ENCODE results near the gene PRICKLE2.
A peak's percentile ranks its signal among the peaks of the same experiment; 100 is the strongest.
"Not testable (repeated sequence)": the region's sequence is repeated elsewhere in the genome, so short reads cannot be mapped to it uniquely, and the experiment has no call there.

The PRICKLE2 gene

DNA sequence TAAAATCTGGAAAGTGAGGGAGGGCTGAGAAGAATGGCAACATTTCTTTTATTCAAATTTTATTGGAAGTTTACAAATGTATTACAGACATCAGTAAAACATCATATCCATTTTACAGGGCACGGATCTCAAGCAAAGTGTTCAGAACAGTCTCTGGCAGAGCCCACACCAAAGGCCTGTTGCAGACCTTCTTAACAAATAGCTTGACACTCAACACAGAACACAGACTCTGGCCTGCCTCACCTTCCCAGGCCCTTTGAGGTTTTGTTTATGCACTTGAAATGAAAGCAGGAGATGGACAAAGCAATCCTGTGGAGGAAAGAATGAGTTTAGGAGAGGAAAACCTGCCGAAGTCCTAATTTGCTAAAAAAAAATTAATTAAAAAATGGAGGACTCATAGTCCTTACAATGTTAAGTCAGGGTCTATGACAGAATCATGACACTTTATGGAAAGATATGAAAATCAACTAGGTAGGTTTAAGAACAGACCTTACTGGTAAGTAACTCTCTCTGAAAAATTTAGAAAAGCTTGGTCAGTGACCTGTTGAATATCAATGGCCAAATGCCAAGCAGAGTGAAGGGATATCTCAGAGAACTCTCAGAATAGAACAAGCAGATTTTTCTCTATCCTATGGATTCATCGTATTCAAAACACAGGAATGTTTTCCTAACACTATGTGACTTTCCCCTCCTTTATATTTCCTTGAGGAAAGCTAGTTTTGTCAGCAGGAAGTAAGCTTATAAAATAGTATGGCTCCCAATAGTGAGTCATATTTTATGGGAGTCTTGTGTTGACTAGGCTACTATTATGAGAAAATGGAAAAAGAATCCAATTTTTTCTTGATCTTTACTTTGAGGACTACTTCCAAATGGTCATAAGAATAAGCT is 131.2 kb downstream of the PRICKLE2 start:
- no peak for DNase-seq

GRCh38 chr3:64093211-64093610 is 132.1 kb downstream of the PRICKLE2 start:
- DNase-seq, result no peak

- no peak for DNase-seq
Measured at GRCh38 chr3:64091501-64091900, 133.8 kb downstream of the PRICKLE2 start.

DNA sequence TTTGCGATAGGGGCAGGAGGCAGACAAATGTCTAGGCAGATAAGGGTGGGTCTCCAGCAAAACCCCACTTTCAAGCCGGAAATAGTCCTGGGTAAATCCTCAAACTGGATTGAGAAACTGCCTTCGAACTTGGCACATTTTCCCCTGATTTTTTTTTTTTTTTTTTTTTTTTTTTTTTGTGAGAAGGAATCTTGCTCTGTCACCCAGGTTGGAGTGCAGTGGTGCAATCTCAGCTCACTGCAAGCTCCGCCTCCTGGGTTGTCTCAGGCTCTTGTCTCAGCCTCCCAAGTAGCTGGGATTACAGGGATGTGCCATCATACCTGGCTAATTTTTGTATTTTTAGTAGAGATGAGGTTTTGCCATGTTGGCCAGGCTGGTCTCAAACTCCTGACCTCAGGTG is 135.9 kb downstream of the PRICKLE2 start:
- not testable (repeated sequence) for DNase-seq

DNA sequence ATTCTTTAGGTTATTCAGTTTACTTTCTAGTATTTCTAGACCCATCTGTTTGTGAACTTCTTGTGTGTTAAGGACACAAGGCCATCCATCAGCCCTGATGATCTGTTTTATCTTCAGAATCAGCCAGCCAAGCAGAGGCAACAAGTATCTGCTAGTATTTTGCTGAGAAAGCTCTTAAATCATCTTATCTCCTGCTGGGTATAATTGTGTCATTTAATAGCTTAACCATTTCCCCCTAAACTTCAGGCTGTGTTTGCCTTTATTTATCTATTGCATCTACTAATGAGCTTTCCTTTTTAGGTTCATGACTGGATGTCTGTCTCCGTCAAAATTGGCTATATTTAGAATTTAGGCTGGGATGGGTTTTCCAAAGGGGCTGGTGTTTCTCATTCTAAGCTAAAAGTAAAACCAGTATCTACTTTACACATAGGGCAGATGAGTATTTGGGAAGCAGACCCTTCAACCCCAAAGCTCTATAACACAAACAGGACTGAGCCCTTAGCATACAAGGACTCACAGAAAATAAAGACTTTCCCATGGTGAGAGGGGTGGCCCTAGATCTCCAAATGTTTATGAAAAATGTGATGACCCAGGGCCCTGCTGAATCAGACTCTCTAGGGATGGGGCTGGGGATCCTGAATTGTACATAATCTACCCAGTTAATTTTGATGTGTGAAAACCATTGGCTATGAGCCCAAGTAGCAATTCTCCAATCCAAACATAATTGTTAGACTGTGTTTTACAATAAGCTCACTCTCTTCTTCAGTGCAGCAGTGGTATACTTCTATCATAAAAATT is 136.7 kb downstream of the PRICKLE2 start:
- peak; percentile 46 for DNase-seq

DNA sequence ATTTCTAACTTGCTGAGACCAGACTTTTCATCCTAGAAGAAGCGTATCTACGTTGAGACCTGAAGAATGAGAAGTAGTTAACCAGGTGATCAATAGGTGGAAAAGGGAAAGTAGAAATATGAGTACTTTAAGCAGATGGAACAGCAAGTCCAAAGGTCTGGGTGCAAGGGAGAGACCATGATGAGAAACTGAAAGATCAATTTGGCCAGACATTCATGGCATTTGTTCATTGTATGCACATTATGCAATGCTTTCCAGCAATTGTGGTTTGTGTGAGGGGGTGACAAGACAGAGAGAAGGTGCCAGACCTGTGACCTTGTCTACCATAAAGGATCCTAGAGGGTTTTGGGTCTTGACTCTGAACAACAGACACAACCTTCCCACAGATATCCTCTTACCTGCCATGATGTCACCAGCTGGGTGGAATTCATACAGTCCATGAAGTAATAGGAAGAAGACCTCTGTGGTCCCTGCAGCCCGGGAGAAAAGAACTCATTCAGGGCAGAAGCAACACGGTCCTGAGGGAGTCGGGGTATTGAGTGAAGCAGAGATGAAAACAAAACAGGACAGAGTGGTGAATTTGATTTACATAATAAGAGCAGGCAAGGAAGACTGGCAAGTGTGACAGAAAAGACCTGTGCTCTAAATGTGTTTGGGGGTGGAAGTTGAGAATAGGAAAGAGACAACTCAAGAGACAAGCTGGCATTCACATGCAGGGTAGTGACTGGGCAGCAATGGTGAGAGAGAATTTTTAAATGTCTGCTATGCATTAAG is 138.6 kb downstream of the PRICKLE2 start:
- no peak for DNase-seq

- DNase-seq, result no peak
Measured at GRCh38 chr3:64084640-64085039, 140.6 kb downstream of the PRICKLE2 start.

DNA sequence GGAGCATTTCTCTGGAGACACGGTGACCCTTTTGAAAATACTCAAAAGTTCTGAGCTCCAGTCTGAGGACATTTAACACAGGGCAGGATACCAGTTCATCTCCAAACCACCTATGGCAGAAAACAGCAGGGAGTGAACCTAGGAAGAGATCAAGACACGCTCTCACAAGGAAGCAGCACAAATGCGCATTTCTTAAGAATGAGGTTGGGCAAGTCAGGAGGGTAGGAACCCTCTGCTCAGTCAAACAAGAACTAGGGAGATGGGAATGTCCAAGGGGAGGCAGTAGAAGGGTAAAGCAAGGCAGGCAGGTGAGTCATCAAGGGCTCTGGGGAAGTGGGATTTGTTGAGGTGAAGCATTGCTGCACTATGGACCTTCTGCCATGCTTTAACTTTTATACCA is 141.7 kb downstream of the PRICKLE2 start:
- no peak for DNase-seq

- DNase-seq, result no peak
Measured at GRCh38 chr3:64082961-64083541, 142.2 kb downstream of the PRICKLE2 start.

GRCh38 chr3:64082411-64082810 is 142.9 kb downstream of the PRICKLE2 start:
- no peak for DNase-seq

- DNase-seq, result no peak
Measured at GRCh38 chr3:64081235-64081630, 144.0 kb downstream of the PRICKLE2 start.

DNA sequence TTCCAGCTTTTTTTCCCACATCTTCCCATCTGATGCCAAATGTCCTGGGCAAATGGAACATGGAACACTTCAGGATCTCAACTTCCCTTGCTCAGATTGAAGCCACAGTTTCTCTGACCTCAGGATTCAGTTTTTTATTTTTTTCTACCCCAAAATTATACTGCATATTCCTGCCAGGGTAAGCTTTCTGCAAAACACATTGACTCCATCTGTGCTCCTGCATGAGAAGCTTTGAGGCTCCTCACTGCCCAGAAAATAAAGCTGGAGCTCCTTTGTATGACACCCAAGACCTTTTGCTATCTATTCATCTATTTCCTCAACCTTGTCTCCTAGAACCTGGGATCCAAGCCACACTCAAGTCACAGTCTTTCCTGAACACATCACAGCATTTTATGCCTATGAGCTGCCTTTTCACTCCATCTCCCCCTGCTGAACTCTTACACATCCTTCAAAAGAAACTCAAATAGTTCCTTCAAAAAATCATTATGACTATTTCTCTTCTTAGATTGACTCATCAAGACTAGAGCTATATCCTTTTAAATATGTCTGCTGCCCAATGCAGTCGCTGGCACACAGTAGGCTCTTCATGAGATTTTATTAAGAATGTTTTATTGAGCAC is 144.5 kb downstream of the PRICKLE2 start:
- no peak for DNase-seq

GRCh38 chr3:64079369-64080150 is 145.7 kb downstream of the PRICKLE2 start:
- no peak for DNase-seq

DNA sequence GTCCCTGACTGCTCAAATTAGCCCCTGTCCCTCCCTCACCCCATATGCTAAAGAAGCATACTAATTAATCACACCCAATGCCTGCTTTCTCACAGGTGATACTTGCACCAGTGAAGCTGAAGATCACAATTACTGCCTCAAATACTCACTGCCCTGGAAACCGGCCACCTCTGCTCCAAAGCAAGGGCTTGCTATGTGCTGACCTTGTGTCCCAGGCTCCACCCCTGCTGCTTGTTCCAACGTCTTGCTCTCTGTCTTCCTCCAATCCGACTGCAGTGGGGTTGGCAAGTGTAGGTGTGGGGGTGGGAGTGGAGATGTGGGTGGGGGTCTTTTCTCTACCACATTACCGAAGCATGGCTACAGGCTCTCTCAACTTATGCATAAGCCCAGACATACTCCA is 146.3 kb downstream of the PRICKLE2 start:
- DNase-seq, result no peak

DNA sequence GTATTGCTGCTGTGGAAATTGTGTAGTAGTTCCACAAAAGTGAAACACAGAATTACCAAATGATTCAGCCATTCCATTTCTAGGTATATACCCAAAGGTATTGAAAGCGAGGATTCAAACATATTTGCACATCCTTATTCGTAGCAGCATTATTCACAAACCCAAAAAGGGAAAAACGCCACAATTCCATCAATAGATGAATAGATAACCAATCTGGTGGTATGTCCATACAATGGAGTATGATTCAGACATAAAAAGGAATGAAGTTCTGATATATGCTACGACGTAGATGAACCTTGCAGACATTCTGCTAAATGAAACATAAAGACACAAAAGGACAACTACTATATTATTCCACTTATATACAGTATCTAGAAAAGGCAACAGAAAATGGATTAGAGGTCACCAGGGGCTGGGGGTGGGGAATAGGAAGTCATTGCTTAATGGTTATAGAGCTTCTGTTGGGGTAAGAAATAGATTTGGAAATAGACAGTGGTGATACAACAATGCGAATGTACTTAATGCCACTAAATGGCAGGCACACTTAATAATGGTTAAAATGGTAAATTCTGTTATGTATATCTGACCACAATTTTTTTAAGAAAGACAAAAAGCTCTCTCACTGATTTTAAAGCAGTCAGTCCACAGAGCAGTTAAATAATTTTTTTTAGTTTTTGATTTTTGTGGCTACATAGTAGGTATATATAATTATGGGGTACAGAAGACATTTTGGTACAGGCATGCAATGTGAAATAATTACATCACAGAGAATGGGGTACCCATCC is 150.2 kb downstream of the PRICKLE2 start:
- no peak for DNase-seq

- DNase-seq, result no peak
Measured at GRCh38 chr3:64074060-64074459, 151.2 kb downstream of the PRICKLE2 start.

DNA sequence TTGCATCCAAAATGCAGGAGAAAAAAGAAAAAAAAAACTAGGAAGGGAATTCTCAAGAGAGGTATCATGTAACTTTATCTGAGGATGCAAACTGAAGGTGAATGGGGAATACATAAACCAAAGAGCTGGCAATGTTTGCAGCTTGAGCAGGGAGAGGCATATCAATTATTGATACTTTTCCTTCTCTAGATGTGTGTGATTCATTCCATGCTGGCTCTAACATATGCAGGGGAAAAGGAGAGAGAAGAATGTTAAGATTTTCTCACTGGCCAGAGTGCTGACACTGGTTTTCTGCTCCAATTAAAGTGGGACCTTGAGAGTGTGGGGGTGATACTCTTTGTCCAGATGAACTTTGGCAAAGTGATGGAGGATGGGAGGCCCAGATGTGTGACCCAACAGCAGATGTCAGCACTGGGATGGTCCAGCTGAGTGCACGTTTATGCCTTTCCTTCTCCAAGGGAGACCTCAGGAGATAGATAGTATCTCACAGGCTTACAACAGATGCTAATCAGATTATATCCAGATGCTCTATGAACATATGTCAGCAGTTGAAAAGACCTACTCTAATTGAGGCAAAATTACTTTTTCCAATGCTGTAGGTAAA is 152.0 kb downstream of the PRICKLE2 start:
- DNase-seq, result no peak

DNA sequence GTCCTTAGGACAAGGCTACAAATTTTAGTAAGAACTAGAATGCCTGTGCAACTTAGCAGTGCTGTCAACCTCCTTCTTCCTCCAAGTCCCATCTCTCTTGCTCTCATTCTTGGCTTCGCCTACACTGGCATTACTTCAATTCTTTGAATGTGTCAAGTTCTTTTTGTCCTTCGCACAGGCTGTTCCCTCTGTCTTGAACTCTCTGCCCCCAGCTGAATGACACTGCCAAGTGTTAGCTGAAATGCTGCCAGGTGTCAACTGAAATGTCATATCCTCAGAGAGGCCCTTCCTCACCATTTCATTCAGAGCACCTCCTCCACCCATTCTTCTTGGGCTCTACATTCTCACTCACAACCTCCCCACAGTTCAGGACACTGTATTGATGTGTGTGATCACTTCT is 153.1 kb downstream of the PRICKLE2 start:
- DNase-seq, result no peak

DNA sequence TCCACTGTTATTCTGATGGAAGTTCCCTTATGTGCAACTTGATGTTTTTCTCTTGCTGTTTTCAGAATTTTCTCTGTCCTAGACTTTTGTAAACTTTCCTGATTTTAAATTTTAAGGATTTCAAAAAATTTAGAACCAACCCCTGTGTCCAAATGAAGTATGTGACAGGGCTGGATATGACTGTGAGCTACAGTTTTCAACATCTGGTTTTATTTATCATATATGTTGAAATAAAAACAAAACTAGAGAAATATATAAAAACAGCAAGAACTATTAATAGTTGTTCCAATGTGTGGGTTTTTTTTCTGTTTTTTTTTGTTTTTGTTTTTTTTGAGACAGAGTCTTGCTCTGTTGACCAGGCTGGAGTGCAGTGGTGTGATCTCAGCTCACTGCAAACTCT is 154.6 kb downstream of the PRICKLE2 start:
- DNase-seq, result no peak
